NCI-H69 (cell line): ENCODE data around the gene KASH5.
"Not testable (repeated sequence)": the region's sequence is repeated elsewhere in the genome, so short reads cannot be mapped to it uniquely, and the experiment has no call there.

Experiments
- DNase-seq: peaks from one replicate; lab custom pipeline; 2025; lab: John Stamatoyannopoulos, UW

KASH5 gene

DNA sequence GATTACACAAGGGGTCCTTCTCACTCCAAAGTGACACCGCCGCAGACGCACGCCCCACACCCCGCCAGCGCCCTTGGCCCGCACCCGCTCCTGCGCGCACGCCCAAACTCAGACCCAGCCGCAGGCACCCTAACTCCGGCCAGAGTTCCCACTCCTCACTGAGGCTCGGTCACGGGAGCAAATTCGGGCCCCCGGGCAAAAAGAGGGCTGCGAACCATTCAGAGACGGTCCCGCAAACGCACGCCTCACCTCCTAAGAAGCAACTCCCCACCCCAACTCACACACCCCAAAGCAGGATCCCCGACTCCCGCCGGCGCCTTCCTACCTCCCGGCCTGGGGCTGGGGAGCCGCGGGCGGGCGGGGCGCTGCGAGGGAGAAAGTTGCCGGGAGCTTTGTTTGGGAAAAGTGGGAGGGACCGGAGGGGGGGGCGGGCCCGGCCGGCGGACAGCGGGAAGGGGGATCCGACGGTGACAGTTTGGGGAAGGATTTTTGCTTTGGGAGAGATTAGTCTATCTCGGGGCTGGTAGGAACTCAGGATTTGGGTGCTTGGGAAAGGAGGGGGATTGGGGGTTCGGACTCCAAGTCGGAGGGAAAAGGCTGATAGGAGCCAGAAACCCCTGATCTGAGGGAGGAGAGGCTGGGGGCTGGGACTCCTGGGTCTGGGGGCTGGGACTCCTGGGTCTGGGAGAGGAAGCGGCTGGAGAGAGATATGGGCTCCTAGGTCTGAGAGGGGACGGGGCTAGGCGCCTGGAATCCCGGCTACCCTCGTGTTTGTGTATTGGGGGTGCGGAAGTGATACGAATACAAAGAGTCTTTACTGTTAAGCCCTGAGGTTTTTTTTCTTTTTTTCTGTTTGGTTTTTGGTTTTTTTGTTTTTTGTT lies 25.8 kb upstream of the KASH5 start, which contains the start of gene TEAD2:
TEAD2 (minus strand) TSS at position 369 of the 881 bp plus-strand sequence. CDS start 2,341 bp downstream, outside the sequence.
- no peak for DNase-seq

DNA sequence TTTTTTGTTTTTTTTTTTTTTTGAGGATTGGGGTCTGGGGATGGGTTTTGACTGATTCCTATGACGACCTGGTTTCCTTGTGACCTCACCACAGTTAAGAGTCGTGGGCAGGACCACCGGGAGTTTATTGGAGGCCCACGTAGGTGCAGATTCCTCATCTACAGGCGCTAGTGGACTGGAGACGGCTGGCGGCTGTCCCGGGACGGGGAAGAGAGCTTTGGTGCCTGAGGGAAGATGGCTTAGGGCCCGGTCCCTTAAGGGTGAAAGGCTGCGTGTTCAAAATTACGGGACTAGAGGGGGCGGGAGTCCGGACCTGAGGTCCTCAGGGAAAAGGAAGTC lies 25.2 kb upstream of the KASH5 start:
- DNase-seq = no peak

DNA sequence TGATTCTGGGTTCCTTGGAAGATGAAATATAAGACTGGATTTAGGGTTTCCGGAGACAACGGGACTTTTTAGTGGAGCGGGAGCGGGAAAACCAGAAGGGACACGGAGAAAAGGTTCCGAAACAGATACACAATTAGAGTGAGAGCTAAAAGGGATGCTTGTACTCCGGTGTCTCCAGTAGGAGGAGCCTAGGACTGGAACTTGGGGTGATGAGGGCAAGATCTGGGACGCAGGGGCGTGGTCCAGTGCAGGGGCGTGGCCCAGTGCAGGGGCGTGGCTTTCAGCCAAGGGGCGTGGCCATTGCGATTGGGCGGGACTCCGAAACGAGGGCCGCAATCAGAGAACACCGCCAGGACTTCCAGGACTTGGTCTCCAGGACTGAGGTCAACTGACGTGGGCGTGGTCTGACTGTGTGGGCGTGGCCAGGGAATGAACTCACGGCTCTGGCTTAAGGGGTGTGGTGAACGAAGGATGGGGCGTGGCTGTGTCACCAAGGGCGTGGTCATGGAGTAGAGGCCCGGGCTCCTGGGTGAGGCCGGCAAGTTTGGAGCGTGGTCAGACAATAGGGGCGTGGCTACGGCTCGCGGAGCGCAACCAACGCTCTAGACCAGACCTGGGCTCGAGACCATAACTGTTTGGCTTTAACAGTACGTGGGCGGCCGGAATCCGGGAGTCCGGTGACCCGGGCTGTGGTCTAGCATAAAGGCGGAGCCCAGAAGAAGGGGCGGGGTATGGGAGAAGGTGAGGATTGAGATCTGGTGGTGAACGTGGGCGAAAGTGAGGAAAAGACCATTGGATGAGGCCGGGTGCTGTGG lies 24.6 kb upstream of the KASH5 start, which contains the start of gene DKKL1:
DKKL1 (plus strand) TSS at position 610 of the 815 bp plus-strand sequence; CDS start at position 732, 122 bp downstream.
- DNase-seq = peak; percentile 56

DNA sequence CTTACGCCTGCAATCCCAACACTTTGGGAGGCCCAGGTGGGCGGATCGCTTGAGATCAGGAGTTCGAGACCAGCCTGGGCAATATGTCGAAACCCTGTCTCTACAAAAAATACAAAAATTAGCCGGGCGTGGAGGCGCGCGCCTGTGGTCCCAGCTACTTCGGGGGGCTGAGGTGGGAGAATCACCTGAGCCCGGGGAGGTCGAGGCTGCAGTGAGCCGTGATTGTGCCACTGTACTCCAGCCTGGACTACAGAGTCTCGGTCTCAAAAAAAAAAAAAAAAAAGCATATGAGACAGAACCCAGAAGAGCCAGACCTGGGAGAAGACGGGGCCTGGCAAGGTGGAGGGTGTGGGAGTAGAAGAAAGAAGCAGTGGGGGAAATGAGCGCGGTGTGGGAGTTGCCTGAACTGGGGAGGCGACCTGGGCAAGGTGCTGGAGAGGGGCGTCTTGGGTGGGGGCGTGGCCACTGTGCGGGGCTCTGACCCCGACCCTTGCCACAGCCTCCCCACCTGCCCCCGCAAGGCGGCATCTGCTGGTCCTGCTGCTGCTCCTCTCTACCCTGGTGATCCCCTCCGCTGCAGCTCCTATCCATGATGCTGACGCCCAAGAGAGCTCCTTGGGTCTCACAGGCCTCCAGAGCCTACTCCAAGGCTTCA lies 23.8 kb upstream of the KASH5 start:
- DNase-seq = no peak

- no peak for DNase-seq
Measured at GRCh38 chr19:49366110-49366509, 21.9 kb upstream of the KASH5 start.

DNA sequence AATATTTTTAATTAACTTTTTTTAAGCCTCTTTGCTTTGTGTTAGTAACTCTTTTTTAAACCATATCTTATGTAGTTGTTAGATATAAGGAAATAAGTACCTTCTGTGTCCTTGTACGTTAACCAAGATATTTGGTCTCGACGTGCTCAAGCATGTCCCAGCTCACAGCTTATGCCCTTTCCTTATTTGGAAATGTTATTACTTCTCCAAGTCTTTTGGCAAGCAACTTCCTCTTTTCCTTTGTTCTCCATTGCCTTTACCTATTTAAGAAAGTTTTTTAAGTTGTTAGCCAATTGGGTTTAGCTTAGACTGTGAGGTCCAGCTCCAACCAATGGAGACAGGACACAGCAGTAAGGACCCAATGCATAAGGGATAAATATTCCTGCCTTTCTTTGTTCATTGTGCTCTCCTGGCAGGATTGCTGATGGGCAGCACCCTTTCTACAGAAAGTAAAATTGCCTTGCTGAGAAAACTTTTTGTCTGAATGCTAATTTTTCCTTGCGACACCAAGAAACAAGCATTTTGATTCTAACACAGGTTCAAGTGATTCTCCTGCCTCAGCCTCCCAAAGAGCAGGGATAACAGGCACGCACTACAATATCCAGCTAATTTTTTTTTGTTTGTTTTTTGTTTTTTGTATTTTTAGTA lies 19.2 kb upstream of the KASH5 start:
- no peak for DNase-seq

GRCh38 chr19:49371184-49371583 lies 16.9 kb upstream of the KASH5 start:
- DNase-seq = no peak

DNA sequence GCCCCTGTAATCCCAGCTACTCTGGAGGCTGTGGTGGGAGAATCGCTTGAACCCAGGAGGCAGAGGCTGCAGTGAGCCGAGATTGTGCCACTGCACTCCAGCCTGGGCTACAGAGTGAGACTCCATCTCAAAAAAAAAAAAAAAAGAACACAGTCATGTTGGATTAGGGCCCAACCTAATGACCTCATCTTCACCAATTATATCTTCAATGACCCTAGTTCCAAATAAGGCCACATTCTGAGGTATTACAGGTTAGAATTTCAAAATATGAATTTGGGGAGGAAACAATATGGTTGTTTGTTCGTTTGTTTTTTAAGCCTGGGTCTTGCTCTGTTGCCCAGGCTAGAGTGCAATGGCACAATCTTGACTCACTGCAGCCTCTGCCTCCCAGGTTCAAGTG lies 14.9 kb upstream of the KASH5 start:
- DNase-seq = not testable (repeated sequence)

DNA sequence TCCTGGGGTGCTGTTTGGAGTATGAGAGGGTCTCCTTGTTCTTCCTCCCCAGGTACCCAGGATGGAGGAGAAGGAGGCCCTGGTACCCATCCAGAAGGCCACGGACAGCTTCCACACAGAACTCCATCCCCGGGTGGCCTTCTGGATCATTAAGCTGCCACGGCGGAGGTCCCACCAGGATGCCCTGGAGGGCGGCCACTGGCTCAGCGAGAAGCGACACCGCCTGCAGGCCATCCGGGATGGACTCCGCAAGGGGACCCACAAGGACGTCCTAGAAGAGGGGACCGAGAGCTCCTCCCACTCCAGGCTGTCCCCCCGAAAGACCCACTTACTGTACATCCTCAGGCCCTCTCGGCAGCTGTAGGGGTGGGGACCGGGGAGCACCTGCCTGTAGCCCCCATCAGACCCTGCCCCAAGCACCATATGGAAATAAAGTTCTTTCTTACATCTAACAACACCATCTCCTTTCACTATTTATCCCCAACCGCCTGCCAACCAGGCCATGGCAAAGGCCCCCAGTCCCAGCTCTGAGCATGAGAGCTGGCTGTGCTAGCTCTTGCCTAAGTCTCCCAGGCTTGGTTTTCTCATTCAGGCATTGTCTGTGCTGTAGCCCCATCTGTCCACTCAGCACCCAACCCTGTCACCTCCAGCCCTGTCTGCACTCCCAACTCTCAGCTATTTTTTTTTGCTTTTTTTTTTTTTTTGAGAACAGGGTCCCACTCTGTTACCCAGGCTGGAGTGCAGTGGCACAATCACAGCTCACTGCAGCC lies 13.2 kb upstream of the KASH5 start:
- DNase-seq = no peak

DNA sequence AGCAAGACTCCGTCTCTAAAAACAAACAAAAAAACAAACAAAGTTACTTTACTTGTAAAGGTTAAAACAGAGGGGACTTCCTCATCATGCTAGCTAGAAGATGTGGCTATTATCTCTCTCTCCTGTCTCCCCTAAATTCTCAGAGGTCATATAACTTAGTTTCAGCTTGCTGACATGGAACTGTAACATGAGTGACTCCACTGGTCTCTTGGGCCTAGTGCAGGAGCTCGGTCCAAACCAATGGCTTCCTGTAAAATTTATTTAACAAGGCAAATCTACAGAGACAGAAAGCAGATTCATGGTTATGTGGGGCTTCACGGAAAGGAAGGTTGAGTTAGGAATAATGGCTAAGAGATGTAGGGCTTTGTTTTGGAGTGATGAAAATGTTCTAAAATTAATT lies 9.5 kb upstream of the KASH5 start:
- no peak for DNase-seq

DNA sequence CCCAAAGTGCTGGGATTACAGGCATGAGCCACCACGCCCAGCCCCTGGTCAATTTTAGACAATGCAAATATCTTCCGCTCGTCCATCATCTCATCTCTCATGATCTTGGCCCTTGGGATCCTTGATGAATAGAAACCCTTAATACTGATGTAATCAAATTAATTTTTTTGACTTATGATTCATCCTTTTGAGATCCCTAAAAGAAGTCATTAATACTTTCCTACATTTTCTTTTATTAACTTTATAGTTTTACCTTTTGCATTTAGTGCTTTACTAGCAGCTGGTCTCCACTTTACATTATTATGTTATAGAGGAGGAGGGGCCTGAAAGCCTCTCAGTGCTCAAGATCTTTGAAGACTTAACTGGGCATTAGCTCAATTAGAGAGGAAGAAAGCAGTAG lies 7.7 kb upstream of the KASH5 start:
- no peak for DNase-seq

- DNase-seq = no peak
Measured at GRCh38 chr19:49382639-49383038, 5.4 kb upstream of the KASH5 start.

- DNase-seq = no peak
Measured at GRCh38 chr19:49383599-49383998, 4.5 kb upstream of the KASH5 start.

DNA sequence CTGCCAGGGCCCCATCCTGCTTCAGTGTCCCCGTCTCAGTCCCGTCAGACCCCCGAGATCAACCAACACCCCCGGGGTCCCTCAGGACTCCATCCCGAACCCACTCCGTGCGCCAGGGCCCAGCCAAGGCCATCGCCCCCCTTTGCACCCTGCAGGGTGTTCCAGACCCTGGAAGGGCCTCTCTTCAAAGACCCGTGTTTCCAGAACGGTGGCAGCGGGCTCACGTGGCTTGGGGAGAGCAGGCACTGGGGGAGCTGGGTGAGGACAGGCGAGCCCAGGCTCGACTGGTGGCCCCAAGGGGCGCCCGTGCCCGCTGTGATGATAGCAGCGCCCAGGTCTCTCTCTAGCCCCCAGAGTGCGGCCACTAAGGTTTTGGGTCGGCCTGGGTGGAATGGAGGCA lies 1.4 kb downstream of the KASH5 start:
- DNase-seq = no peak

DNA sequence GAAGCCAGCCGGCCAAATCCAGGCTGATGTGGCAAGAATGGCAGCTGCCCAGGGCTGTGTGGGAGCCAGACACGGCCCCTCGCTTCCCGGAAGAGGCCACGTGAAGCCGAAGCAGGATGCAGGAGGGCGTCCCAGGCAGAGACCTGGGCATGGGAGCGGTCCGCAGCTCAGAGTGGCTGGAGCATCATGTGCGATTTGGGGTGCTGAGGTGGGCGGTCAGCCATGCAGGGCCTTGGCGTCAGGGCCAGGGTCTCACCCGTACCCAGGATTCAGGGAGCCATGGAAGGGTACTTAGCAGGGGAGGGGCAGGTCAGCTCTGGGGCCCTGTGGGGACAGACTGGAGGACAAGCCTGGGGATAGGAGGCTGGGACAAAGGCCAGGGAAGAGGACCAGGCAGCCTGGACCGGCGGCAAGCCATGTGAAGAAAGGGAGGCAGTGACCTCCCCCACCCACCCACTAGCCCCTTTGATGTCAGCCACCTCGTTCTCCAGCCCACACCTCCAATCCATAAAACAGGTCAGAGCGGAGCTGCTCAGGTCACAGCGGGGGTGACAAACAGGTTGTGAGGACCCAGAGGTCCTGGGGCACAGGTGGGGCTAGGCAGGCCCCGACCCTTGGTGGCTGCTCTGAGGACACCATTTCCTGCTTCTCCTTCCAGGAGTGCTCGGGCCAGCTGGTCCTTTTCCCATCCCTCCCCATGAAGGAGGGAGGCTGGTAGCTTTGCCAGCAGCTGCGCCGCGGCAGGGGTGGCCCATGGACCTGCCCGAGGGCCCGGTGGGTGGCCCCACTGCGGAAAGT lies 2.3 kb downstream of the KASH5 start:
- peak; percentile 81 for DNase-seq

DNA sequence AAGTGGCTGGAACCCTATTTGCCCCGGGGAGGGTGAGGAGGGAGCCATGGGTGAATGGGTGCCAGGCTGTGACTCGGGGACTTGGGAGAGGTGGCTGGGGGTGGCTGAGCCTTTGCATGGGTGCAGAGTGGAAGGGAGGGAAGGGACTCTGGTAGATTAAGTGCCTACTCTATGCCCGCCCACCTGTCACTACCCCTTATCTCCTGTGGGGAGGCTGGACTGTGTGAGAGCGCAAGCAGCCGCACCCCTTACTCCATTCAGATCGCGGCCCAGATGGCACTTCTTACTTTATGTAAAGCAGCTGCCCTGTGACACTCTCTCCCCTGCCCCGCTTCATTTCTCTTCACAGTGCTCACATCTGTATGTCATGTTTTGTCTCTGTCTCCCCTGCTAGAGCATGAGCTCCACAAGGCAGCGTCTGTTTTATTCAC lies 2.9 kb downstream of the KASH5 start:
- DNase-seq = peak; percentile 81

- peak; percentile 91 for DNase-seq
Measured at GRCh38 chr19:49391581-49392399, 3.7 kb downstream of the KASH5 start.

GRCh38 chr19:49393881-49394280 lies 5.8 kb downstream of the KASH5 start:
- DNase-seq = no peak
